ENCODE data around the gene OSBPL1A. TPM values are rescaled to one million over a fixed set of nuclear protein-coding genes. Genes with fewer than 3 reads are reported as not detected.

Gene OSBPL1A
- total and polyA plus RNA-seq, 2 of the 8 experiments (the other 6 are each of a cell fraction or from before 2014, with no cell fraction given), result 53.2 to 74.9 TPM

GRCh38 chr18:24214144-24214543 lies 183.5 kb downstream of the OSBPL1A start:
- H3K27me3 ChIP-seq (replicated peaks in 1 of 4; ENCODE audit: control insufficient read depth in 3 of 4, extremely low read depth in 1 of 4, insufficient read depth in 3 of 4, low read length in 3 of 4), result no peaks in the 10 kb centered on the region
- H3K27ac ChIP-seq (ENCODE audit: low read depth, low read length), result no peak overlapping the region
- no peak overlapping the region for H3K4ac ChIP-seq (replicated peaks; ENCODE audit: insufficient read length, low read depth, low read length)
- H3K9ac ChIP-seq (replicated peaks in 1 of 4; ENCODE audit: extremely low read depth in 1 of 4, low read depth in 3 of 4, low read length in 3 of 4), result no peak overlapping the region
- 81% methylated on average over 6 of the region's 6 CpGs; no CpG with 5 or more reads in 1 of the 2 experiments for WGBS, 2 experiments (ENCODE audit: extremely low coverage in 1 of 2, insufficient coverage in 1 of 2, insufficient read length in 1 of 2, insufficient replicate concordance in 2 of 2, low coverage in 1 of 2, low lambda C conversion rate in 2 of 2, missing lambda C conversion rate in 1 of 2)
- H3K18ac ChIP-seq (ENCODE audit: extremely low read depth, low read length), result no peak overlapping the region
- no peak overlapping the region for H3K56ac ChIP-seq (replicated peaks; ENCODE audit: insufficient read length, low read depth, low read length)
- no peak overlapping the region for H4K5ac ChIP-seq (ENCODE audit: insufficient read length, low read depth, low read length)
- H3K79me1 ChIP-seq (ENCODE audit: low read depth, low read length), result no peaks in the 10 kb centered on the region; the same call in 1 of the 2 replicates
- no peak overlapping the region for H3K23ac ChIP-seq (ENCODE audit: insufficient read length)
- POLR2A ChIA-PET (ENCODE audit: partially characterized antibody), result no interaction called here
- no peak overlapping the region for H4K8ac ChIP-seq (ENCODE audit: extremely low read depth, insufficient read depth, low read length)
- no peak overlapping the region for H2BK12ac ChIP-seq (ENCODE audit: low read depth, low read length)
- no peak overlapping the region for H2BK20ac ChIP-seq (ENCODE audit: low read length)
- H2BK15ac ChIP-seq (ENCODE audit: low read length), result no peak overlapping the region
- CTCF ChIA-PET (ENCODE audit: partially characterized antibody), result no interaction called here
- H3K4me2 ChIP-seq (ENCODE audit: insufficient read depth in 1 of 2, low read depth in 2 of 2, low read length in 2 of 2), result no peak overlapping the region
- H2AK5ac ChIP-seq (ENCODE audit: low read depth, low read length), result no peak overlapping the region
- no peaks in the 10 kb centered on the region for H3K23me2 ChIP-seq (ENCODE audit: low read depth, low read length)
- H3K9me3 ChIP-seq (ENCODE audit: insufficient read depth in 2 of 2, low read depth in 1 of 2, low read length in 1 of 2), result no peaks in the 10 kb centered on the region
- no peak overlapping the region for H3K14ac ChIP-seq (ENCODE audit: insufficient read length)
- no peak overlapping the region for H2BK120ac ChIP-seq (replicated peaks; ENCODE audit: low read depth, low read length)
- no peak overlapping the region for H2BK5ac ChIP-seq (ENCODE audit: low read depth, low read length)
- no peaks in the 10 kb centered on the region for H4K20me1 ChIP-seq (replicated peaks in 1 of 2; ENCODE audit: control insufficient read depth in 1 of 2, insufficient read depth in 2 of 2, low read length in 2 of 2)
- H3K36me3 ChIP-seq (ENCODE audit: control insufficient read depth in 2 of 4, insufficient read depth in 4 of 4, low read length in 3 of 4), result no peaks in the 10 kb centered on the region; a peak in 1 of 8 replicates
- H3K4me1 ChIP-seq (replicated peaks in 1 of 4; ENCODE audit: control insufficient read depth in 3 of 4, insufficient read depth in 4 of 4, low read length in 3 of 4), result peaks cover 0 to 5% (median 2%) of the 10 kb centered on the region in 4 experiments; a peak in 3 of 7 replicates
- DNase-seq (ENCODE audit: low read depth in 1 of 2, low spot score in 2 of 2) (no peak), FAIRE-seq (peak; percentile 36)
- no peak overlapping the region for H4K91ac ChIP-seq (replicated peaks; ENCODE audit: insufficient read length, low read length)
- H3K79me2 ChIP-seq (ENCODE audit: control insufficient read depth in 1 of 2, insufficient read depth in 2 of 2, low read length in 2 of 2), result peaks cover 0 to 2% of the 10 kb centered on the region in 2 experiments; a peak in 1 of 4 replicates
- no peak overlapping the region for H2AFZ ChIP-seq (ENCODE audit: low read length)
- H3K4me3 ChIP-seq (ENCODE audit: extremely low read depth in 1 of 4, insufficient read depth in 2 of 4, low read depth in 3 of 4, low read length in 4 of 4), result no peak overlapping the region
- TF ChIP-seq BACH1 (IDR thresholded peaks at IDR 0.05; ENCODE audit: low read length) (no peak), SIN3A (conservative IDR thresholded peaks at IDR 0.05 in 1 of 2, IDR thresholded peaks at IDR 0.05 in 1 of 2; ENCODE audit: low read depth in 1 of 2, low read length in 2 of 2) (no peak), KDM4A (IDR thresholded peaks at IDR 0.05; ENCODE audit: low read depth, low read length, severe bottlenecking) (no peak), CHD2 (IDR thresholded peaks at IDR 0.05; ENCODE audit: low read length) (no peak), SP2 (IDR thresholded peaks at IDR 0.05; ENCODE audit: low read length) (no peak), SUZ12 (IDR thresholded peaks at IDR 0.05; ENCODE audit: low read length) (no peak), GABPA (IDR thresholded peaks at IDR 0.05; ENCODE audit: borderline replicate concordance, insufficient read depth, low read length) (no peak)
